GM12872 (cell line): ENCODE data around the gene PAX7.

Experiments used
- CTCF ChIP-seq: IDR thresholded peaks from 3 replicates; pipeline ENCODE4 v1.5.1; 2011; ENCODE audit warnings: low read depth, mild to moderate bottlenecking, low read length, moderate library complexity; ENCODE audit not compliant: insufficient read depth

The PAX7 gene

GRCh38 chr1:18693256-18694098 lies 62.8 kb downstream of the PAX7 start:
- no peak for TF ChIP-seq CTCF

GRCh38 chr1:18697541-18697940 lies 66.9 kb downstream of the PAX7 start:
- TF ChIP-seq CTCF: no peak

- TF ChIP-seq CTCF: no peak
Measured at GRCh38 chr1:18700530-18700929, 69.9 kb downstream of the PAX7 start.

GRCh38 chr1:18701183-18701582 lies 70.5 kb downstream of the PAX7 start:
- TF ChIP-seq CTCF: no peak

- TF ChIP-seq CTCF: no peak
Measured at GRCh38 chr1:18703041-18703621, 72.5 kb downstream of the PAX7 start.

GRCh38 chr1:18705811-18706210 lies 75.2 kb downstream of the PAX7 start:
- TF ChIP-seq CTCF: no peak

GRCh38 chr1:18707696-18708257 lies 77.1 kb downstream of the PAX7 start:
- TF ChIP-seq CTCF: no peak
